ENCODE measurements around the gene CPNE5.

DNA sequence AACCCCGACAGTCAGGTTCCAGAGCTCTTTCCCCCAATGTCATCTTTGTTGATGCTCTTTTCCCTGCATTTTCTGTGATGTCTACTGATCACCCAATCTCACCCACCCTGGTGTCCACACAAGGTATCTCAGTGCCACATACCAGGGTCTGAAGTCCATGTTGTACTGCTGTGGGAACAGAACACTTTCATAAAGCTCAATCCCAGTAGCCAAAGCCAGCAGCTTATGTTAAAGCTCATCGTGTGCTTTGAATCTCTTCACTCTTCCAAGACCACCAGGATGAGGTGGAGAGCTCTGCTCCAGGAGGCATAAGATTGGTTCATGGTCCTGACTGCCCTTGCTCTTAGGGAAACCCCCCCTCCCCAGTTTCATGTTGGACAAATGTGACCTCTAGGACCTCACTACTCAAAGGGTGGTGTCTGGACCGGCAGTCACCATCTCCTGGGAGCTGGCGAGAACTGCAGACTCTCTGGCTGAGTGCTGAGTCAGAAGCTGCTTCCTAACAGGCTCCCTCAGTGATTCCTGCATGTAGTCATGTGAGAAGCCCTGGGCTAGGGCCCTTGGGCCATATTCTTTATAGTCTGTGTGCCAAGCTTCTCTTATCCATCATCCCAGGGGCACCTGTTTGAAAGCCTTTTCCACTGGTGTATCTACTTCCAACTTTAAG, 13.4 kb upstream of the CPNE5 start:
- no peak for TF ChIP-seq EZH2 (optimal IDR thresholded peaks at IDR 0.05; ENCODE audit: low read depth, low read length)
- TF ChIP-seq, protein P1, sequence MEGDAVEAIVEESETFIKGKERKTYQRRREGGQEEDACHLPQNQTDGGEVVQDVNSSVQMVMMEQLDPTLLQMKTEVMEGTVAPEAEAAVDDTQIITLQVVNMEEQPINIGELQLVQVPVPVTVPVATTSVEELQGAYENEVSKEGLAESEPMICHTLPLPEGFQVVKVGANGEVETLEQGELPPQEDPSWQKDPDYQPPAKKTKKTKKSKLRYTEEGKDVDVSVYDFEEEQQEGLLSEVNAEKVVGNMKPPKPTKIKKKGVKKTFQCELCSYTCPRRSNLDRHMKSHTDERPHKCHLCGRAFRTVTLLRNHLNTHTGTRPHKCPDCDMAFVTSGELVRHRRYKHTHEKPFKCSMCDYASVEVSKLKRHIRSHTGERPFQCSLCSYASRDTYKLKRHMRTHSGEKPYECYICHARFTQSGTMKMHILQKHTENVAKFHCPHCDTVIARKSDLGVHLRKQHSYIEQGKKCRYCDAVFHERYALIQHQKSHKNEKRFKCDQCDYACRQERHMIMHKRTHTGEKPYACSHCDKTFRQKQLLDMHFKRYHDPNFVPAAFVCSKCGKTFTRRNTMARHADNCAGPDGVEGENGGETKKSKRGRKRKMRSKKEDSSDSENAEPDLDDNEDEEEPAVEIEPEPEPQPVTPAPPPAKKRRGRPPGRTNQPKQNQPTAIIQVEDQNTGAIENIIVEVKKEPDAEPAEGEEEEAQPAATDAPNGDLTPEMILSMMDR (IDR thresholded peaks at IDR 0.05; ENCODE audit: low read length): no peak

Measured in MM.1S (cell line).